ENCODE results near the gene ADRM1.

ADRM1 gene

GRCh38 chr20:62307226-62308101 is 4.7 kb downstream of the ADRM1 start:
- no peaks in the 10 kb centered on the region for H3K27me3 ChIP-seq (ENCODE audit: insufficient read depth, low read depth)
- H3K4me1 ChIP-seq (ENCODE audit: low read depth, poor library complexity, severe bottlenecking) = peaks cover 15% of the 10 kb centered on the region
- H3K36me3 ChIP-seq (ENCODE audit: insufficient read depth) = peaks cover 23% of the 10 kb centered on the region; the same call in 1 of the 2 replicates
- no peak overlapping the region for H3K27ac ChIP-seq
- H3K79me2 ChIP-seq (ENCODE audit: insufficient read depth, low read depth) = peaks cover 38% of the 10 kb centered on the region
- no peak overlapping the region for H3K4me2 ChIP-seq
- TF ChIP-seq, protein P1, sequence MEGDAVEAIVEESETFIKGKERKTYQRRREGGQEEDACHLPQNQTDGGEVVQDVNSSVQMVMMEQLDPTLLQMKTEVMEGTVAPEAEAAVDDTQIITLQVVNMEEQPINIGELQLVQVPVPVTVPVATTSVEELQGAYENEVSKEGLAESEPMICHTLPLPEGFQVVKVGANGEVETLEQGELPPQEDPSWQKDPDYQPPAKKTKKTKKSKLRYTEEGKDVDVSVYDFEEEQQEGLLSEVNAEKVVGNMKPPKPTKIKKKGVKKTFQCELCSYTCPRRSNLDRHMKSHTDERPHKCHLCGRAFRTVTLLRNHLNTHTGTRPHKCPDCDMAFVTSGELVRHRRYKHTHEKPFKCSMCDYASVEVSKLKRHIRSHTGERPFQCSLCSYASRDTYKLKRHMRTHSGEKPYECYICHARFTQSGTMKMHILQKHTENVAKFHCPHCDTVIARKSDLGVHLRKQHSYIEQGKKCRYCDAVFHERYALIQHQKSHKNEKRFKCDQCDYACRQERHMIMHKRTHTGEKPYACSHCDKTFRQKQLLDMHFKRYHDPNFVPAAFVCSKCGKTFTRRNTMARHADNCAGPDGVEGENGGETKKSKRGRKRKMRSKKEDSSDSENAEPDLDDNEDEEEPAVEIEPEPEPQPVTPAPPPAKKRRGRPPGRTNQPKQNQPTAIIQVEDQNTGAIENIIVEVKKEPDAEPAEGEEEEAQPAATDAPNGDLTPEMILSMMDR (conservative IDR thresholded peaks at IDR 0.05; ENCODE audit: low read depth, low read length) = no peak
- no peak overlapping the region for H3K4me3 ChIP-seq (IDR thresholded peaks at IDR 0.05; ENCODE audit: insufficient read depth, low read depth, low read length)
- H4K20me1 ChIP-seq (ENCODE audit: insufficient read depth) = peaks cover 22% of the 10 kb centered on the region
- H2AFZ ChIP-seq (ENCODE audit: low read depth) = no peak overlapping the region
- no peak overlapping the region for H3K9ac ChIP-seq

DNA sequence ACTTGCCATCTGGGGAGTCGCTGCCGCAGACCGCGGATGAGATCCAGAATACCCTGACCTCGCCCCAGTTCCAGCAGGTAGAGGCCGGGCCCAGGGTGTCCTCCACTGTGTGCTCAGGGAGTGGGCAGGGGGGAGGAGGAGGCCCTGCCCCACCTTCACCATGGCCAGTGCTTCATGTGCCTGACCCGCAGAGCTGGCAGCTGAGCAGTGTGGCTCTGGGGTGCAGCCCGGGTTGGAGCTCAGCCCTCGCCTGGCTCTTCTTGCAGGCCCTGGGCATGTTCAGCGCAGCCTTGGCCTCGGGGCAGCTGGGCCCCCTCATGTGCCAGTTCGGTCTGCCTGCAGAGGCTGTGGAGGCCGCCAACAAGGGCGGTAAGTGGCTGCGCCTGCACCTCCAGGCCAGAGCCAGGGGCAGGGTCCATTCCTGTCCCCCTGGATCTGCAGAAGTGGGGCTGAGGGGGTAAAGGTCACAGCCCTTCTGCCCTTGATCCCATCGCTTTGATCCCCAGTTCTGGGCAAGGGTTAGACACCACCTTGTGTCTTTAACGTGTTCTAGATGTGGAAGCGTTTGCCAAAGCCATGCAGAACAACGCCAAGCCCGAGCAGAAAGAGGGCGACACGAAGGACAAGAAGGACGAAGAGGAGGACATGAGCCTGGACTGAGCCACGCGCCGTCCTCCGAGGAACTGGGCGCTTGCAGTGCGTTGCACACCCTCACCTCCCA is 5.5 kb downstream of the ADRM1 start:
- TF ChIP-seq, protein P1 (conservative IDR thresholded peaks at IDR 0.05; ENCODE audit: low read depth, low read length) = no peak
- Histone ChIP-seq H3K27ac (no peak overlapping the region), H3K36me3 (ENCODE audit: insufficient read depth) (peaks cover 23% of the 10 kb centered on the region; the same call in 1 of the 2 replicates), H2AFZ (ENCODE audit: low read depth) (no peak overlapping the region), H3K4me3 (IDR thresholded peaks at IDR 0.05; ENCODE audit: insufficient read depth, low read depth, low read length) (no peak overlapping the region), H3K79me2 (ENCODE audit: insufficient read depth, low read depth) (peaks cover 37% of the 10 kb centered on the region), H3K4me1 (ENCODE audit: low read depth, poor library complexity, severe bottlenecking) (peaks cover 15% of the 10 kb centered on the region), H3K4me2 (no peak overlapping the region), H4K20me1 (ENCODE audit: insufficient read depth) (peaks cover 22% of the 10 kb centered on the region), H3K27me3 (ENCODE audit: insufficient read depth, low read depth) (no peaks in the 10 kb centered on the region), H3K9ac (no peak overlapping the region)

- H3K36me3 ChIP-seq (ENCODE audit: insufficient read depth) = peaks cover 20% of the 10 kb centered on the region; the same call in 1 of the 2 replicates
- H3K4me2 ChIP-seq = no peak overlapping the region
- H3K27me3 ChIP-seq (ENCODE audit: insufficient read depth, low read depth) = no peaks in the 10 kb centered on the region
Measured at GRCh38 chr20:62309198-62309944, 6.6 kb downstream of the ADRM1 start.

More at GRCh38 chr20:62309198-62309944, 6.6 kb downstream of the ADRM1 start:
- peaks cover 12% of the 10 kb centered on the region for H3K4me1 ChIP-seq (ENCODE audit: low read depth, poor library complexity, severe bottlenecking)
- TF ChIP-seq, protein P1 (conservative IDR thresholded peaks at IDR 0.05; ENCODE audit: low read depth, low read length) = no peak
- no peak overlapping the region for H3K27ac ChIP-seq
- H4K20me1 ChIP-seq (ENCODE audit: insufficient read depth) = peaks cover 14% of the 10 kb centered on the region; the same call in 1 of the 2 replicates
- H2AFZ ChIP-seq (ENCODE audit: low read depth) = no peak overlapping the region
- no peak overlapping the region for H3K4me3 ChIP-seq (IDR thresholded peaks at IDR 0.05; ENCODE audit: insufficient read depth, low read depth, low read length)
- H3K9ac ChIP-seq = no peak overlapping the region
- H3K79me2 ChIP-seq (ENCODE audit: insufficient read depth, low read depth) = peaks cover 26% of the 10 kb centered on the region

Data from KMS-11 (cell line).